Activated T-cell treated with anti-CD3 and anti-CD28 coated beads, Interleukin-2, amount 50 U/mL, for 4 hours (primary cell): ENCODE data around the gene SPIRE1. TPM values are rescaled to one million over a fixed set of nuclear protein-coding genes. Genes with fewer than 3 reads are reported as not detected.

ENCODE experiments used
- ATAC-seq, 2 donors: fragments of 200-7000 bp; cut with Tn5 transposase; one replicate each; pipeline ENCODE4 v1.10.0; 2021
- DNase-seq: peaks from one replicate; pipeline ENCODE4 v3.0.0-alpha.2; 2020
- H3K27me3 Mint-ChIP-seq: one replicate; pipeline ENCODE4 v1.8.0; 2021; ENCODE audit warnings: low read depth, mixed read lengths
- H3K36me3 Mint-ChIP-seq: one replicate; pipeline ENCODE4 v1.8.0; 2022; ENCODE audit warnings: mixed read lengths; ENCODE audit not compliant: insufficient read depth
- H3K4me1 Mint-ChIP-seq: one replicate; pipeline ENCODE4 v1.8.0; 2021; ENCODE audit warnings: low read depth, mixed read lengths
- H3K4me3 Mint-ChIP-seq: one replicate; pipeline ENCODE4 v1.8.0; 2021; ENCODE audit warnings: mild to moderate bottlenecking, moderate library complexity, mixed read lengths
- H3K9me3 Mint-ChIP-seq: one replicate; pipeline ENCODE4 v1.8.0; 2021; ENCODE audit warnings: mixed read lengths
- total RNA-seq, 3 donors: library from RNA; stranded (reverse); gene quantifications; one replicate each; pipeline ENCODE4 v1.2.1, GENCODE V29; 2021

Gene SPIRE1
- total RNA-seq, 3 donors from 2014 or later, result 2.2 to 4.3 (median 3.2) TPM

DNA sequence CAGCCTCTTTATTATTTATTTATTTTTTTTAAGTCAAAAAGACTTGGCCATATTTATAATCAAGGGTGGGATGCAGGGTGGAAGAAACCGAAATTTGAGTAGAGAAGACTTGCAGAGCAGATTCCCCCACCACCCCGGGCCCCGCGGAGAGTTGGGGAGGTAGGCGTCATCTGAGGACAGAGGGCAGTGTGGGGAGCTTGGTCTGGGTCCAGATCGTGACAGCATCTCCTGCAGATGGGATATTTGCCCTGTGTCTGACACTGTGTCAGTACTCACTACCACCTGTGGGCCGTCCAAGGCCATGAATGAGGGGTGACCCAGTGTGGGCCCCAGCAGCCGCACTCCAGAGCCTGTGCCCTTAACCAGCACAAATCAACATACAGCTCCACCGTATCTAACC is 260.7 kb downstream of the SPIRE1 start:
- ATAC-seq (no peak), DNase-seq (no peak)
- no peaks in the 10 kb centered on the region for H3K9me3 Mint-ChIP-seq
- no peaks in the 10 kb centered on the region for H3K36me3 Mint-ChIP-seq
- no peak overlapping the region for H3K4me3 Mint-ChIP-seq
- peaks cover 34% of the 10 kb centered on the region for H3K27me3 Mint-ChIP-seq
- no peaks in the 10 kb centered on the region for H3K4me1 Mint-ChIP-seq

Other genes with a start within 250 kb of the SPIRE1 start
- 10 to 100 TPM; 11.1 to 12.3 (median 11.5) TPM for gene CEP76, start 44.6 kb upstream of the SPIRE1 start, total RNA-seq
- 100 to 1,000 TPM in 1 of 3 donors, 10 to 100 TPM in 2; 96.9 to 103 (median 99.1) TPM for gene PSMG2, start 44.9 kb upstream of the SPIRE1 start, total RNA-seq
- gene PTPN2, start 226.1 kb upstream of the SPIRE1 start, total RNA-seq, result 10 to 100 TPM; 61.7 to 77.6 (median 65.2) TPM